Stimulated activated naive CD4-positive, alpha-beta T cell (primary cell): ENCODE measurements around the gene KCTD20.
"Not testable (repeated sequence)": the region's sequence is repeated elsewhere in the genome, so short reads cannot be mapped to it uniquely, and the experiment has no call there.

ENCODE experiments used
- DNase-seq, 6 experiments: peaks; one replicate each; lab custom pipeline; 2025; lab: John Stamatoyannopoulos, UW

The KCTD20 gene

DNA sequence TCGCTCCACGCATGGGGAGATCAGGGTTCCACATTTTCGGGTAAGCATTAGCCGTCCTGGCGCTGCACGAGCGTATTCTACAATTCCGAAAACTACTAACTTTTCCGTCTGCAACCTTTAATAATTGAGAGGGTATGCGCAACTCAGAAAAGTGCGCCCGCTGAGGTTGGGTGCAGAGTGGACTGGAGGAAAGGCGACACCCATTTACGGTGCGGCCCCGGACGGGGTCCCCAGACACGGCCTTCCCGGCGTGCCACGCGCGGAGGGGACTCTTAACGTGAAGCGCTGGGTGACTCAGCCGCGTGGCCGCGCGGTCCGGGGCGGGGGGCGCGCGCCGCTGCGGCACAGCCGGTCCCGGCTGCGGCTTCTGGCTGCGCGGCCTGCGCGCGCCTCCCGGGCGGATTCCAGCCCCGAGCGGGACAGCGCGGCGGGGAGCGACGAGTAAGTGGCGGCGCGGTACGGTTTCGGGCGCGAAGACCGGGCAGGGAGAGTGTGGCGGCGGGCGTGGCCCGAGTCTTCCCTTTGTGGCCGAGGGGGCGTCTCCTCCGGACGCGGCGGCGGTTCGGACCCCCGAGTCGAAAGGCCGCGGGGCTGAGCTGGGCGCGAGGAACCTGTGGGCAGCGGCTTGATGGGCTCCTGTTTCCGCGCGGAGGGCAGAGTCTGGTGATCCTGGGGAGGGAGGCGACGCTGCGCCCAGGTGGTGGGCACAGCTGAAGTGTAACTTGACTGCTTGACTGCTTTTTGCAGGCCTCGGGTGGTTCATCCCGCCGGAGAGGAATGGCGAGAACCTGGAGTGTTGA is at the start of gene KCTD20, which contains the start of gene PXT1:
Gene KCTD20, plus strand, starts transcription at position 330 of the 800 bp plus-strand sequence. CDS start 27,098 bp downstream, outside the sequence.
Gene PXT1, minus strand, starts transcription at position 184 of the 800 bp plus-strand sequence. CDS start 16,772 bp downstream, outside the sequence.
- peak; percentile 66 to 82 (median 76) for DNase-seq

DNA sequence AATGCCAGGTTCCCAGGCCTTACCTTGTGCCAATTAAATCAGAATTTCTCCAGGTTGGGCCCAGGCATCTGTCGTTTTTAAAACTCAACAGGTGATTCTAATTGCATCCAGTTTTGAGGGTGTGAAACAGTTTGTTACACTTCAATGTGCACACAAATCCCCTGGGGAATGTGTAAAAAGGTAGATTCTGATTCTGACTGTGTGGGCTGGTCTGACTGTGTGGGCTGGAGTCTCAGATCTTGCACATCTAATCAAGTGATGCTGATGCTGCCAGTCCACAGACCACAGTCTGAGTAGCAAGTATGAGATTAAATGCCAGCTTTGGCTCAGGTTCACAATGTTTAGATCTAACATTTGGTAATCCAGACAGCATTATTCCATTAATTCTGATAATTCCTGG is 42.8 kb upstream of the KCTD20 start:
- DNase-seq: no peak

DNA sequence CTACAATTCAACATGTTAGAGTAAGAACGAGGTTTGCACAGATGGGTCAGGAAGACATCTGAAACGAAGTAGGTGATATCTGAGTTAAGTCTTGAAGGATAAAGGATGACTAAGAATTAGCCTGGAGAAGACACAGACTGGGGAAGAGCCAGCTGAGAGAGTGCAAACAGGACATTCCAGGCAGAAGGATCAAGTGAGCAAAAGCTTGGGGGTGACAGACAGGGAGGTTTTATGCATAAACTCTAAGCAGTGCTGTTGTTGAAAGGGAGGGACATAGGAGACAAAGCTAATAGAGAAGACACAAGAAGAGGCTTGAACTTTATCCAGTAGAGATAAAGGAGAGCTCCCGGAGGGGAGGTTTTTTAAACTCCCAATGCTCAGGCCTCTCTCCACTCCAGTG is 40.3 kb upstream of the KCTD20 start:
- no peak for DNase-seq

DNA sequence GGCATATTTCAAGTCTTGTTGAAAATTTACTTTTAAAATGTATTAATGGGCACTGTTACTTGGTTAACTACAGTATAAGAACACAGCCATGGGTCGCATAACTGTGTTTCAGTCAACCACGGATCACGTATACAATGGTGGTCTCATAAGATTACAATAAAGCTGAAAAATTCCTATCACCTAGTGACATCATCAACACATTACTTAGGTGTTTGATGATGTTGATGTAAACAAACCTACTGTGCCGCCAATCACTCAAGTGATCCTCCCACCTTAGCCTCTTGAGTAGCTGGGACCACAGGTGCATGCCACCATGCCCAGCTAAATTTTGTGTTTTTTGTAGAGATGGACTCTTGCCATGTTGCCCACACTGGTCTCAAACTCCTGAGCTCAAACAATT is 38.6 kb upstream of the KCTD20 start:
- no peak for DNase-seq

DNA sequence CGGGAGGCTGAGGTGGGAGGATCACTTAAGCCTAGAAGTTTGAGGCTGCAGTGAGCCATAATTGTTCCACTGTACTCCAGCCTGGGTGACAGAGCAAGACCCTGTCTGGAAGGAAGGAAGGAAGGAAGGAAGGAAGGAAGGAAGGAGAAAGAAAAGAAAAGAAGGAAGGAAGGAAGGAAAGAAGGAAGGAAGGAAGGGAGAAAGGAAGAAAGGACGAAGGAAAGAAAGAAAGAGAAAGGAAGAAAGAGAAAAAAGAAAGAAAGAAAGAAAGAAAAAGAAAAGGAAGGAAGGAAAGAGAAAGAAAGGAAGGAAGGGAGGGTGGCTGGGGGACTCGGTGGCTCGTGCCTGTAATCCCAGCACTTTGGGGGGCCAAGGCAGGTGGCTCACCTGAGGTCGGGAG is 33.1 kb upstream of the KCTD20 start:
- not testable (repeated sequence) for DNase-seq

DNA sequence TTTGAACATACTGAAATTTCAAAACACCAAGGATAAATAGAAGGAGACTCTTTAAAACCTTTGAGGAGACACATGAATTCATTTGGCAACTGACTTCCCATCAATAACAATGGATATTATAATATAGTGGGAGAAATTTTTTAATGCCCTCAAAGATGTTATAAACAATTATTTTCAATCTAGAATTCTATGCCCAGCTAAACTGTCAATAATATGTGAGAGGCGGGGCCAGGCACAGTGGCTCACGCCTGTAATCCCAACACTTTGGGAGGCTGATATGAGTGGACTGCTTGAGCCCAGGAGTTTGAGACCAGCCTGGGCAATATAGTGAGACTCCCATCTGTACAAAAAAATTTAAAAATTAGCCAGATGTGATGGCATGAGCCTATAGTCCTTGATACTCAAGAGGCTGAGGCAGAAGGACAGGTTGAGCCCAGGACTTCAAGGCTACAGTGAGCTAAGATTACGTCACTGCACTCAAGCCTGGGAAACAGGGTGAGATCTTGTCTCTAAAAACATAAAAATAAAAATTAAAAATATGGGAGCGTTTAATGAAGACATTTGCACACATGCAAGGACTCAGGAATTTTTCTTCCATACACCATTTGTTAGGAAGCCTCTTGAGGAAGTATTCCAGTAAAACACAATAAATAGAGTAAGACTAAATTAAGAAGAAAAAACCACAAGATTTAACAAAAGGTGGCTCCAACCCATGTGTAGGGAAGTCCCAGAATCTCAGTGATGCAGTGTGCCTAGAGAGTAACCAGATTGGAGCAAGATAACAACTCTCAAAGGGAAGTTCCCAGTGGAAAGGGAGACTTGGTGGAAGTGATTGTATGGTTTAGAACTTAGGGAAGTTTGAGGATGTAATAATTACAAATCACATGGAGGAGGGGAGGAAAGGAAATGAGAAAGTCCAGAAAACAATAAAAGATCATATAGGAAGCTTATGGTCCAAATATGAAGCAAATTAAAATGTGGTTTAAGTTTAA is 29.0 kb upstream of the KCTD20 start:
- no peak for DNase-seq

DNA sequence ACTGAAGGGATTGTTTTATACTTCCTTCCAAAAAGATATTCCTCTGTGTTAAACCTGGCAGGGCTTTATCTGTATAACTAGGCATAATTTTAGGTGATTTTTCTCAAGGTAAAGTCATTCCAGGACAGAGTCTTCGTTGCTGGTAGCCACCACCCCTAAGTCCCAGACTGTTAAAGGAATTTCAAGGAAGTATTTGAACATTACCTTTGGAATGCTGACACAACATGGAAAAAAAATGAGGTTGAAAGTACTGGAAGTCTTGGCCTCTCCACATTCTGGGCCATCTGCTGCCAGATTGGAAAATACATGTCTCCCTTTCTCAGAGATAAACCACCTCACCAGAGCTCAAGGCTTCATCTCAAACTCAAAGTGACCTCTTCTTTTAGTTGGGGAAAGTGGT is 28.3 kb upstream of the KCTD20 start:
- no peak for DNase-seq

DNA sequence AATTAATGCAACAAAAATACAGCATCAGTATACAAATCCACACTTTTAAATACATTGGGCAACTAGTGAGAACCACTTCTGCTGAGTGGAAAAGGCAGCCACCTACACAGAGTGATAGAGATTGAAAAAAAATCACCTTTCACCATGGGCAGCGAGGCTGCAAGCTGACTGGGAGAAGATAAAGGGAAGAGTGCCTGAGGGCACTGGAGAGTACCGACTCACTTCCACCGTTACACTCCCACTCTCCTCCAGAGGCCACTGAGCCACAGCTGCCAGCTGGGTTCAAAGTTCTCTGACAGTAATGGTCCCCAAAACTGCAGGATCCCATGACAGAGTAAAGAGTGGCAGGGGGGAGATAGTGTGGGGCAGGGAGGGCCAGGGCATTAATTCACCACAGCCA is 24.2 kb upstream of the KCTD20 start:
- DNase-seq: no peak

DNA sequence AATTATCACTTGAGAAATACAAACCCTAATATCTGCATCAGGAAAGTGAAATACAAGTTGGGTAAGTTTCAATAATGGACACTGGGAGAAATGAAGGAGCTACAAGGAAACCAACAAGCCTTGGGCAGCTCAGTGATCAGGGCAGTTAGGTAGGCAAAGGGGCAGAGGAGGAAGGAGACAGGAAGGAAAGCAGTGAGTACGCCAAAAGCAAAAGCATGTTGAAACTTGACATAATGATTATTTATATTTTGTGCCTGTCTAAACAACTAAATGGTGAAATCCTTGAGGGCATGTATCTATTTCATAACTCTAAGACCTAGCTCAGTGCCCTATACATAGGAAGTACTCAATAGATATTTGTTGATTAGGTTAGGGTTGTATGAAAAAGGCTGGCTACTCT is 23.5 kb upstream of the KCTD20 start:
- DNase-seq: no peak

DNA sequence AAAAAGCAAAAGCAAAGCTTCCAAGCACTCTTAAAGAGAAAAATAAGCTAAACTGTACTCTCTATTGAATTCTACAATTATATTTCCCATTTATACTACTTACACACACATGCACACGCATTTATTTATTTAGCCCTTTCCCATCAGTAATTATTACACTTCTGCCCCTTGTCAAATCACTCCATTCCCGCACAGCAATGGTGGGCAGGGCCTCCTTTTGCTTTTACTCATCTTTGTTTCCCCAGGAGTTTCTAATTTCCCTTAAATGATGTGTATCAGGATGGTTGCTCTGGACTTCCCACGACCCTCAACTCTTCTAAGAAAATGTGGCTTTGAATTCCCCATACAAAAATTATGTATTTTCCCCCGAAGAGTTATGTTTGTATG is 20.1 kb upstream of the KCTD20 start:
- DNase-seq: no peak

DNA sequence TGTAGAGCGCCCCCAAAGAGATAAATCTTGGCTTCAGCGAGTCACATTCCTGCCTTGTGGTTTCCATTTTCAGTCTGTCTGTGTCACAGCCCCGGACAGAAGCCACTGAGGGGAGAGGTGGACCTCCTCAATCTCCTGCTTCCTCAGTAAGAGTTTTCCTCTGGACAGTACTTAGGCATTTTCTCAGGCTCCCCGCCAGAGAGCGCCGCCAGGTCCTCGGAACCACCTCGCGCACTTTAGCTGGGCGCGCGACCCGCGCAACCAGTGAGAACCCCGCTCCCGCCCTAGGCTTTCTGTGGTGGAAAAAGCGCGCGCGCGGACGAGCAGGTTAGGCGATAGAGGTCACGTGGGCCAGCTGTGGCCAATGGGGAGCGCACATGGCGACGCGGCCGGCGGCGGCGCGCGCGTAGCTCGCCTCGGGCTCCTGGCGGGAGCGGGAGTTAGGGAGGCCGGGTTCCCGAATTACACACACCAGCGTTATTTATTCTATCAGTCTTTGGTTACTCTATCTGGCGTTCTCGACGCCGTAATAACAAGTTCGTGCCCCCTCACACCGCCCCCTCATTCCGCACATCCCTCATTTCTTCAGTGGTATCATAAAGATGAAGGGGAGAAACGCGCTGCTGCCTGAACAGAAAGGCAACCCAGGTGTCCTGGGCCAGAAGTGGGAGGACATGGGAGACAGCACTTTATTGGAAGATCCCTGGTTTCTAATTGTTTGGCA is 19.5 kb upstream of the KCTD20 start:
- DNase-seq: peak; percentile 94 to 98 (median 95)

DNA sequence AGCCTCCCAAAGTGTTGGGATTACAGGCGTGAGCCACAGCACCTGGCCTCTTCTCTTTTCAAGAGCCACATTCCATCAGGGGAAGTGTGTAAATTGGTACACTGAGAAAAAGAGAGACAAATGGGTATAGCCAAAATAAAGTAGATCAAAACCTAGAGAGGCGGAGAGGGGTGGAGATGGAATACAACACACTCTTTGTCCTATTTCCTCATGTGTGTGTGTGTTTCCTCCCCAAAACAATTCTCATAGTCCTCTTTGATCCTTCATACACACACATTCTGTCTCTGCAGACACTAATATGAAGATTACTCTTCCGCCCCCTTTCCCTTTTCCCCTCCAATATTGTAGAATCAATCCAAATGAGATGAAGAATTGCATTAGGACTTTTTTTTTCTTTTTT is 16.2 kb upstream of the KCTD20 start:
- no peak for DNase-seq

DNA sequence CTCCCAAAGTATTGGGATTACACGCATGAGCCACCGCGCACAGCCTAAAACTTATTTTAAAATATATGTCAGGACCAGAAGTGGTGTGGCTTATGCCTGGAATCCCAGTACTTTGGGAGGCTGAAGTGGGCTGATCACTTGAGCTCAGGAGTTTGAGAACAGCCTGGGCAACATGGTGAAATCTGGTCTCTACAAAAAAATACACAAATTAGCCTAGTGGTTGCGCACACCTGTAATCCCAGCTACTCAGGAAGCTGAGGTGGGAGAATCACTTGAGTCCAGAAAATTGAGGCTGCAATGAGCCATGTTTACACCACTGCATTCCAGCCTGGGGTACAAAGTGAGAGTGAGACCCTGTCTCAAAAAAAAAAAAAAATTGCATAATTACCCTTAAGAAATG is 13.9 kb upstream of the KCTD20 start:
- DNase-seq: no peak

DNA sequence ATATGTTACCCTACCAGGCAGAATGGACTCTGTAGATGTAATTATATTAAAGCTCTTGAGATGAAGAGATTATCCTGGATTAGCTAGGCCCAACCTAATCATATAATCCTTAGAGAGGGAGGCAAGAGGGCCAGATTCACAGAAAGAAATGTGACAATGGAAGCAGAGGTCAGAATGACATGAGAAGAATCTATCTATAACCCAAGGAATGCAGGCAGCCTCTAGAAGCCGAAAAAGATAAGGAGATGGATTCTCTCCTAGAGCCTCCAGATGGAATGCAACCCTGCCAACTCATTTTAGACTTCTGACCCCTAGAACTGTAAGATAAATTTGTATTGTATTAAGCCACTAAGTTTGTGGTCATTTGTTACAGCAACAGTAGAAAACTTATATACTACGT is 12.4 kb upstream of the KCTD20 start:
- no peak for DNase-seq

DNA sequence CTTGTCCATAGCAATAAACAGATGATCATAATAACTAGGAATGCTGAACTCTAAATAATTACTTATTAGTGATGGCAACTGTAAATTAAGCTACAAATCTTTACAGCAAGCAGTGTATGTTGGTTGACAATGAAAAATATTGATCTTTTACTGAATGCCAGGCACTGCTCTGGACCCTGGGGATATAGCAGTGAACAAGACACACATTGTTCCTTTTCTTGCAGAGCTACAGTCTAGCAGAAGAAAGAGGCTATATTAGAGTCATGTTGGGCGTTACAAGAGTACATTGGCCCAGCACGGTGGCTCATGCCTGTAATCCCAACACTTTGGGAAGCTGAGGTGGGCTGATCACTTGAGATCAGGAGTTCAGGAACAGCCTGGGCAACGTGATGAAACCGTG is 11.6 kb upstream of the KCTD20 start:
- DNase-seq: no peak

DNA sequence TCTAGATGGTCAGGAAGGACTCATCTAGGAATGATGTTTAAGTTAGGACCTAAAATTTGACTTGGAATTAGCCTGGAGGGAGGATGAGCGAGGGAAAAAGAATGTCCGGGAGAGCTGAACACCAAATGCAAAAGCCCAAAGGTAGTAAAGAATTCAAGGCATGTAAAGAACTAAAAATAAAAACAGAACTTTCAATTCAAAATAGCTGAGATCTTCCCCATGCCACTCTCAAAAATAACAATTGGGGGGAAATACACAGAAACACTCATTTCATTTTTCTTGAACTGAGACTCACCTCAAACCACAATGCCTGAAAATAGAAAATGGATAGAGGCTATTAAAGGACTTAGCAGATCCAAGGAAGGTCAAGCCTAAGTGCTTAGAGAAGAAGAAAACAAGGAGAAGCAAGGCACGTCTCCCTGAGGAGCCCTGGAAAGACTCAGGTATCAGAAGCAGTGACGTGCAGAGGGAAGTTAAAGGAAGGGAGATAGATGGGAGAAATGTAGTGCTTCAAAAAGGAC is 10.6 kb upstream of the KCTD20 start:
- no peak for DNase-seq

DNA sequence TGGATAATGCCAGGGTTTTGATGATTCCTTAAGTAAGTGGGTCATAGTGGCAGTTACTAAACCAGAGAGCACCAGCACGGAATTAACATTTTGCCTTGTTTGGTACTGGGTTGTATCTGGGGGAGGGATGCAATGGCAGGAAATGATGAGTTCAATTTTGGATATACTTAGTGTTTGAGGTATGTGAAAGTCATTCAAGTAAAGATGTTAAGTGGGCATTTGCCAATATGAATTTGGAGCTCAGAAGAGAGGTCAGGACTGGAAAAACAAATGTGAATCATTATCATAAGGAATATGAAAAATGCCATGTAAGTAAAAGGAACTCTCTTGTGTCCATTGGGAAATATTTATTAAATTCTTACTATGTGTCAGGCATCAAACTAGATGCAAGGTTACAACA is 6.3 kb upstream of the KCTD20 start:
- no peak for DNase-seq

DNA sequence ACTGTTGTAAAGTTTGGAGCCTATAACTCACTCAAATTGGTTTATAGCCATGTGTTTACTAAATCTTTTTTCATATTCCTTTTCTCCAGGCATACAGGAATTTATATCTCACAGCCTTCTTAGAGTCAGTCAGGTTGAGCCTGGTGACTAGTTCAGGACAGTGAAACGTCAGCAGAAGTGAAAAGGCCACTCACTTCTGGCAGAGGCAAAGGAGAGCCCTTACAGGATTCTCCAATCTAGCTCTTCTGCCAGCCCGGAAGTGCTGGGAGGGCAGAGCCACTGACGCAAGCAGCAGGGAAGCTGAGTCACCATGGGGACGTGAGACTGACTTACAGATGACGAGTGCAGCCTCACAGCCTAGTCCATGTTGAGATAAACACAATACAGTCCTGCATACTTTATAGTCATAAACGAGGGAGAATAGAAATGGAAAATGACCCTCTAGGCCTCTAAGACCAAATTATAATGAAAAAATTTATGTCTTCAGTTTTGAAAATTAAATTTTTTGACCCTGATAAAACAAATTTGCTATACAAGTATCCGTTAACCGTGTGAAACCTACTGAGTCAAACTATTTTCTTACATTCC is 1.4 kb upstream of the KCTD20 start:
- DNase-seq: peak; percentile 50 to 67 (median 54)

DNA sequence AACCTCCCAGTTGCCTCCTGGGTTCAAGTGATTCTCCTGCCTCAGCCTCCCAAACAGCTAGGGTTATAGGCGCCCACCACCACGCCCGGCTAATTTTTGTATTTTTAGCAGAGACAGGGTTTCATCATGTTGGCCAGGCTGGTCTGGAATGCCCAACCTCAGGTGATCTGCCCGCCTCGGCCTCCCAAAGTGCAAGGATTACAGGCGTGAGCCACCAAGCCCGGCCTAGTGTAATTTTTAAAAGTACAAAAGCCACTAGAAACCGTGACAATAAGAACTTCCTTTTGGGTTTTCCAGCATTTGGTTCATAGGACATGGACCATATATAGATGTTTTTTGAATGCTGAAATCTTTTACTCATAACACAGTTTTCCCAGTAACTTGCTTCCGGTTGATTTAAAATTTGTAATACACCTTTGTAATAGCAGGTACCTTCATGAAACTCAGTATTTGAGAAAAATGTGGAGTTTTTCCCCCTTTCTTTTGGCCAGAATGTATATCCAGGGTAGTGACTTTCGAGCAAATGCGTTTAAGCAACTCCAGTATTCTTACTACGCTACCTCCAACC is 613 bp upstream of the KCTD20 start:
- DNase-seq: peak in 1 of 6 experiments; percentile 30

DNA sequence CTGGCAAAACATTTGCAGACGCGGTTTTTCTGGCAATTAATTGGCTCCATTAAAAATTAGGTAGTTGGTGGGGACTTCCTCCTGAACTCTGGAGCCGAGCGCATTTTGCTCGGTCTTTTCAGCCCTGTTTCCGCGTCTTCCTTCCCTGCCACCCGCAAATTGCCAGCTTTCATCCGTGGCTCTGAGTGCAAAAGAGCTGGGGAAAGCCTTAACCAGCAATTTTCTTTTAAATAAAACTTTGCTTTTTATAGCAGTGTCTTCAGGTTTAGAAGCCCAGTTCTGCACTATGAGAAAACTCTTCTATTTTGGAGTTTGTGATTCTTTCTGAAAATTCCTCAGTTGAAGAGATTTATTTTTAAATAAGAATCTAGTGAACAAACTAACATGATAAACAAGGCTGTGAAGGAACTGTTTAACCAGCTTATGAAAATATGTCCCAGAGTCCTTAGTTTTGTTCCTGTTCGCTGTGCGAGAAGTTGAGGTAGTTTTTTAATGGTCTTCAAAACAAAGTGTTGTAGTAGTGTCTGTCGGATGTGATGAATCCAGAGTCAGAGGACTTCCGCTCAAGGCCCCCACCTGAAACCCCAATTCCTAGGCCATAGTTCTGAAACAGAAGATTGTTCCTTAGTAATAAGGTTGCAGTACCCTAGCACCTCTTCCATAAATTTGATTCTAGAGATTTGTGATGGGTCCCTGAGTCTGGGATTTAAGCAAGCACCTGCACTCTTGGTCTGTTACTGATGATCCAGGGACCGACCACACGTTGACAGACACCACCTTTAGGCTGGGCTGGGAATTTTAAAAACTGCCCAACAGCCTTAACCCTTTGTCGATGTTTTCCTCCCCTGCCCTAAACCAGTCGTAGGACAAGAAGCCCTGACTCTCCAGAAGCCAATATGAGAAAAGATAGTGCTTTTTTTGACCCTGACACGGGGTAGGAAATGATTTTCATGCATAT is 950 bp downstream of the KCTD20 start:
- peak in 4 of 6 experiments; percentile 7 to 37 (median 26) for DNase-seq
